ENCODE data around the gene PTPRM. TPM values are rescaled to one million over a fixed set of nuclear protein-coding genes. Genes with fewer than 3 reads are reported as not detected.

Gene PTPRM
- total and polyA plus RNA-seq, 2 experiments from 2014 or later, result 1.6 to 5.3 TPM

DNA sequence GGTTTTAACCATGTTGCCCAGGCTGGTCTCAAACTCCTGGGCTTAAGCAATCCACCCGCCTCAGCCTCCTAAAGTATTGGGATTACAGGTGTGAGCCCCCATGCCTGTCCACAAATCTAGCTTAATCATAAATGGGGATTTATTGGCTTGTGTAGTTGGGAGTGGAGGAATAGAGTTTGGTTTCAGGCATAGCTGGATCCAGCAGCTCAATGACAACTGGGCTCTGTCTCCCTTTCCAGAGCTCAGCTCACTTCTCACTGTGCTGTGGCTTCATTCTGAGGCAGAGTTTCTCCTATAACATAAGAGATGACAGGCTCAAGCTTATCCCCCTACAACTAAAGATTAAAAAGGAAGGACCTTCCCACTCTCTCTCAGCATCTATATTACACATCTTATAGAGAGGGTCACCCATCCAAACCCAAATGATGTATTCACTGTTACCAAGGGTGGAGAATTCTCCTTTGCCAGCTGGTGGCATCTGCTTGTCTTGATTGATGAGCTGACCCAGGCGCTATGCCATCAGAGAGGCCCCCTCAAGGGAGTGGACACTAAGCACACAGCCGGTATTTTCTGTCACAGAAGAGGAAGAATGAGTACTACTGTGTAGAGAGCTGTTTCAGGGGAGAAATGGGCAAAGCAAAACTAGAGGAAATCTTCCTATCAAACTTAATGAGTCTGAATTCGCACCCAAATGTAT, 280.4 kb downstream of the PTPRM start (continued):
- TF ChIP-seq, protein P1, sequence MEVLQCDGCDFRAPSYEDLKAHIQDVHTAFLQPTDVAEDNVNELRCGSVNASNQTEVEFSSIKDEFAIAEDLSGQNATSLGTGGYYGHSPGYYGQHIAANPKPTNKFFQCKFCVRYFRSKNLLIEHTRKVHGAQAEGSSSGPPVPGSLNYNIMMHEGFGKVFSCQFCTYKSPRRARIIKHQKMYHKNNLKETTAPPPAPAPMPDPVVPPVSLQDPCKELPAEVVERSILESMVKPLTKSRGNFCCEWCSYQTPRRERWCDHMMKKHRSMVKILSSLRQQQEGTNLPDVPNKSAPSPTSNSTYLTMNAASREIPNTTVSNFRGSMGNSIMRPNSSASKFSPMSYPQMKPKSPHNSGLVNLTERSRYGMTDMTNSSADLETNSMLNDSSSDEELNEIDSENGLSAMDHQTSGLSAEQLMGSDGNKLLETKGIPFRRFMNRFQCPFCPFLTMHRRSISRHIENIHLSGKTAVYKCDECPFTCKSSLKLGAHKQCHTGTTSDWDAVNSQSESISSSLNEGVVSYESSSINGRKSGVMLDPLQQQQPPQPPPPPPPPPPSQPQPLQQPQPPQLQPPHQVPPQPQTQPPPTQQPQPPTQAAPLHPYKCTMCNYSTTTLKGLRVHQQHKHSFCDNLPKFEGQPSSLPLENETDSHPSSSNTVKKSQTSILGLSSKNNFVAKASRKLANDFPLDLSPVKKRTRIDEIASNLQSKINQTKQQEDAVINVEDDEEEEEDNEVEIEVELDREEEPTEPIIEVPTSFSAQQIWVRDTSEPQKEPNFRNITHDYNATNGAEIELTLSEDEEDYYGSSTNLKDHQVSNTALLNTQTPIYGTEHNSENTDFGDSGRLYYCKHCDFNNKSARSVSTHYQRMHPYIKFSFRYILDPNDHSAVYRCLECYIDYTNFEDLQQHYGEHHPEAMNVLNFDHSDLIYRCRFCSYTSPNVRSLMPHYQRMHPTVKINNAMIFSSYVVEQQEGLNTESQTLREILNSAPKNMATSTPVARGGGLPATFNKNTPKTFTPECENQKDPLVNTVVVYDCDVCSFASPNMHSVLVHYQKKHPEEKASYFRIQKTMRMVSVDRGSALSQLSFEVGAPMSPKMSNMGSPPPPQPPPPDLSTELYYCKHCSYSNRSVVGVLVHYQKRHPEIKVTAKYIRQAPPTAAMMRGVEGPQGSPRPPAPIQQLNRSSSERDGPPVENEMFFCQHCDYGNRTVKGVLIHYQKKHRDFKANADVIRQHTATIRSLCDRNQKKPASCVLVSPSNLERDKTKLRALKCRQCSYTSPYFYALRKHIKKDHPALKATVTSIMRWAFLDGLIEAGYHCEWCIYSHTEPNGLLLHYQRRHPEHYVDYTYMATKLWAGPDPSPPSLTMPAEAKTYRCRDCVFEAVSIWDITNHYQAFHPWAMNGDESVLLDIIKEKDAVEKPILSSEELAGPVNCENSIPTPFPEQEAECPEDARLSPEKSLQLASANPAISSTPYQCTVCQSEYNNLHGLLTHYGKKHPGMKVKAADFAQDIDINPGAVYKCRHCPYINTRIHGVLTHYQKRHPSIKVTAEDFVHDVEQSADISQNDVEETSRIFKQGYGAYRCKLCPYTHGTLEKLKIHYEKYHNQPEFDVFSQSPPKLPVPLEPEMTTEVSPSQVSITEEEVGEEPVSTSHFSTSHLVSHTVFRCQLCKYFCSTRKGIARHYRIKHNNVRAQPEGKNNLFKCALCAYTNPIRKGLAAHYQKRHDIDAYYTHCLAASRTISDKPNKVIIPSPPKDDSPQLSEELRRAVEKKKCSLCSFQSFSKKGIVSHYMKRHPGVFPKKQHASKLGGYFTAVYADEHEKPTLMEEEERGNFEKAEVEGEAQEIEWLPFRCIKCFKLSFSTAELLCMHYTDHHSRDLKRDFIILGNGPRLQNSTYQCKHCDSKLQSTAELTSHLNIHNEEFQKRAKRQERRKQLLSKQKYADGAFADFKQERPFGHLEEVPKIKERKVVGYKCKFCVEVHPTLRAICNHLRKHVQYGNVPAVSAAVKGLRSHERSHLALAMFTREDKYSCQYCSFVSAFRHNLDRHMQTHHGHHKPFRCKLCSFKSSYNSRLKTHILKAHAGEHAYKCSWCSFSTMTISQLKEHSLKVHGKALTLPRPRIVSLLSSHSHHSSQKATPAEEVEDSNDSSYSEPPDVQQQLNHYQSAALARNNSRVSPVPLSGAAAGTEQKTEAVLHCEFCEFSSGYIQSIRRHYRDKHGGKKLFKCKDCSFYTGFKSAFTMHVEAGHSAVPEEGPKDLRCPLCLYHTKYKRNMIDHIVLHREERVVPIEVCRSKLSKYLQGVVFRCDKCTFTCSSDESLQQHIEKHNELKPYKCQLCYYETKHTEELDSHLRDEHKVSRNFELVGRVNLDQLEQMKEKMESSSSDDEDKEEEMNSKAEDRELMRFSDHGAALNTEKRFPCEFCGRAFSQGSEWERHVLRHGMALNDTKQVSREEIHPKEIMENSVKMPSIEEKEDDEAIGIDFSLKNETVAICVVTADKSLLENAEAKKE (CRISPR knock-in tag; IDR thresholded peaks at IDR 0.05), result no peak
- TF ChIP-seq, protein P2, sequence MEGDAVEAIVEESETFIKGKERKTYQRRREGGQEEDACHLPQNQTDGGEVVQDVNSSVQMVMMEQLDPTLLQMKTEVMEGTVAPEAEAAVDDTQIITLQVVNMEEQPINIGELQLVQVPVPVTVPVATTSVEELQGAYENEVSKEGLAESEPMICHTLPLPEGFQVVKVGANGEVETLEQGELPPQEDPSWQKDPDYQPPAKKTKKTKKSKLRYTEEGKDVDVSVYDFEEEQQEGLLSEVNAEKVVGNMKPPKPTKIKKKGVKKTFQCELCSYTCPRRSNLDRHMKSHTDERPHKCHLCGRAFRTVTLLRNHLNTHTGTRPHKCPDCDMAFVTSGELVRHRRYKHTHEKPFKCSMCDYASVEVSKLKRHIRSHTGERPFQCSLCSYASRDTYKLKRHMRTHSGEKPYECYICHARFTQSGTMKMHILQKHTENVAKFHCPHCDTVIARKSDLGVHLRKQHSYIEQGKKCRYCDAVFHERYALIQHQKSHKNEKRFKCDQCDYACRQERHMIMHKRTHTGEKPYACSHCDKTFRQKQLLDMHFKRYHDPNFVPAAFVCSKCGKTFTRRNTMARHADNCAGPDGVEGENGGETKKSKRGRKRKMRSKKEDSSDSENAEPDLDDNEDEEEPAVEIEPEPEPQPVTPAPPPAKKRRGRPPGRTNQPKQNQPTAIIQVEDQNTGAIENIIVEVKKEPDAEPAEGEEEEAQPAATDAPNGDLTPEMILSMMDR (conservative IDR thresholded peaks at IDR 0.05; ENCODE audit: low read depth in 2 of 2), result no peak

DNA sequence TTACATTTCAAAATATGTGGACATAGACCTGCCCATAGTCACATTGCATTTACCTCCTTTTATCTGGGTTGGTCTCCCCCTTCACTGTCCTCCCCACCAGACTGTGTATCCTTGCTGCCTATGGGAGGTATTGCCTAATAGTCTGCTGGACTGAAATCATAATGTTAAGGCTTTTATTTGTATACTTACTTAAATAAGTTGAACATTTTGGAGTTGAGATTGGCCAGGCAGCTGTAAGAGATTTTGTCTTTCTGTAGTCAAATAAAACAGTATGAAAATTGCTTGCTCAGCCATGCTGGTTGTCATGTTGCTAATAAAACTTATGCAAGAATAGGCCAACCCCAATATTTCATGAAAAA, 280.9 kb downstream of the PTPRM start:
- H3K4me2 ChIP-seq, result no peak overlapping the region
- no peaks in the 10 kb centered on the region for H3F3A ChIP-seq (replicated peaks; ENCODE audit: low read depth)
- H4K20me1 ChIP-seq (replicated peaks; ENCODE audit: insufficient read depth), result no peaks in the 10 kb centered on the region
- Mint-ChIP-seq H3K9me3 (peaks cover 35% of the 10 kb centered on the region), H3K27me3 (ENCODE audit: insufficient read depth, low read depth, poor library complexity) (peaks cover 2% of the 10 kb centered on the region), H3K4me3 (no peak overlapping the region), H3K27ac (no peak overlapping the region), H3K36me3 (ENCODE audit: low read depth) (peaks cover 15% of the 10 kb centered on the region; the same call in 2 of the 3 replicates), H3K4me1 (peaks cover 6% of the 10 kb centered on the region; the same call in 2 of the 3 replicates)
- no peak overlapping the region for H2AFZ ChIP-seq
- peaks cover 8% of the 10 kb centered on the region; the same call in 1 of the 2 replicates for H3K36me3 ChIP-seq (ENCODE audit: insufficient read depth)
- H3K9me2 ChIP-seq (ENCODE audit: insufficient read depth), result no peaks in the 10 kb centered on the region; the same call in 1 of the 2 replicates
- no peaks in the 10 kb centered on the region for H3K27me3 ChIP-seq (ENCODE audit: insufficient read depth)
- no peak overlapping the region for H3K27ac ChIP-seq (ENCODE audit: low read depth)
- ATAC-seq (no peak), DNase-seq (ENCODE audit: low spot score) (no peak)
- no peaks in the 10 kb centered on the region for H3K79me2 ChIP-seq (replicated peaks; ENCODE audit: insufficient read depth)
- no peaks in the 10 kb centered on the region for H3K4me1 ChIP-seq (ENCODE audit: insufficient read depth)
- H3K4me3 ChIP-seq, result no peak overlapping the region
- TF ChIP-seq EZH2phosphoT487 (IDR thresholded peaks at IDR 0.05; ENCODE audit: unreplicated experiment) (no peak), STAT1 (IDR thresholded peaks at IDR 0.05; ENCODE audit: unreplicated experiment) (no peak), CREB1 (CRISPR knock-in tag; IDR thresholded peaks at IDR 0.05; ENCODE audit: low read depth) (no peak)
- TF ChIP-seq, protein P3, sequence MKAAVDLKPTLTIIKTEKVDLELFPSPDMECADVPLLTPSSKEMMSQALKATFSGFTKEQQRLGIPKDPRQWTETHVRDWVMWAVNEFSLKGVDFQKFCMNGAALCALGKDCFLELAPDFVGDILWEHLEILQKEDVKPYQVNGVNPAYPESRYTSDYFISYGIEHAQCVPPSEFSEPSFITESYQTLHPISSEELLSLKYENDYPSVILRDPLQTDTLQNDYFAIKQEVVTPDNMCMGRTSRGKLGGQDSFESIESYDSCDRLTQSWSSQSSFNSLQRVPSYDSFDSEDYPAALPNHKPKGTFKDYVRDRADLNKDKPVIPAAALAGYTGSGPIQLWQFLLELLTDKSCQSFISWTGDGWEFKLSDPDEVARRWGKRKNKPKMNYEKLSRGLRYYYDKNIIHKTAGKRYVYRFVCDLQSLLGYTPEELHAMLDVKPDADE (IDR thresholded peaks at IDR 0.05), result no peak
- TF ChIP-seq, protein P2 (conservative IDR thresholded peaks at IDR 0.05; ENCODE audit: low read depth in 2 of 2), result no peak
